OCI-LY7 (cell line): ENCODE measurements around the gene TMCC1.

Source experiments
- EZH2phosphoT487 ChIP-seq: fragments of 200-600 bp; sonication (generic); IDR thresholded peaks from 2 replicates; pipeline ENCODE4 v1.6.1; 2018; ENCODE audit warnings: low read depth, borderline replicate concordance, mild to moderate bottlenecking, mixed run types, antibody characterized with exemption, low read length, moderate library complexity, mixed read lengths
- TF ChIP-seq, protein P1 (sequence below): fragments of 200-600 bp; sonication (generic); conservative IDR thresholded peaks from 2 replicates; pipeline ENCODE4 v1.5.1; 2014; ENCODE audit warnings: mild to moderate bottlenecking, antibody characterized with exemption, low read length, moderate library complexity, mixed read lengths

DNA sequence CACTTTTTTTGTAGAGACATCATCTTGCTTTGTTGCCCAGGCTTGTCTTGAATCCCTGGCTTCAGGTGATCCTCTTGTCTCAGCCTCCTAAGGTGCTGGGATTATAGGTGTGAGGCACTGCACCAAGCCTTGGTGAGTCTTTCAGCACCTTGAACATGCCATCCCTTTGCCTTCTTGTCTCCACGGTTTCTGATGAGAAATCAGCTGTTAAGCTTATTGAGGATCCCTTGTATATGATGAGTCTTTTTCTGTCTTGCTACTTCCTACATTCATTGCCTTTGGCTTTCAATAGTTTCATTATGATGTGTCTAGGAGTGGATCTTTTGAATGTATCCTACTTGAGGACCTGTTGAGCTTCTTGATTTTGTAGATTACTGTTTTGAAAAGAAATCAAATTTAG, 35.9 kb upstream of the TMCC1 start:
- TF ChIP-seq, protein P1, sequence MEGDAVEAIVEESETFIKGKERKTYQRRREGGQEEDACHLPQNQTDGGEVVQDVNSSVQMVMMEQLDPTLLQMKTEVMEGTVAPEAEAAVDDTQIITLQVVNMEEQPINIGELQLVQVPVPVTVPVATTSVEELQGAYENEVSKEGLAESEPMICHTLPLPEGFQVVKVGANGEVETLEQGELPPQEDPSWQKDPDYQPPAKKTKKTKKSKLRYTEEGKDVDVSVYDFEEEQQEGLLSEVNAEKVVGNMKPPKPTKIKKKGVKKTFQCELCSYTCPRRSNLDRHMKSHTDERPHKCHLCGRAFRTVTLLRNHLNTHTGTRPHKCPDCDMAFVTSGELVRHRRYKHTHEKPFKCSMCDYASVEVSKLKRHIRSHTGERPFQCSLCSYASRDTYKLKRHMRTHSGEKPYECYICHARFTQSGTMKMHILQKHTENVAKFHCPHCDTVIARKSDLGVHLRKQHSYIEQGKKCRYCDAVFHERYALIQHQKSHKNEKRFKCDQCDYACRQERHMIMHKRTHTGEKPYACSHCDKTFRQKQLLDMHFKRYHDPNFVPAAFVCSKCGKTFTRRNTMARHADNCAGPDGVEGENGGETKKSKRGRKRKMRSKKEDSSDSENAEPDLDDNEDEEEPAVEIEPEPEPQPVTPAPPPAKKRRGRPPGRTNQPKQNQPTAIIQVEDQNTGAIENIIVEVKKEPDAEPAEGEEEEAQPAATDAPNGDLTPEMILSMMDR, result no peak
- no peak for TF ChIP-seq EZH2phosphoT487
